Measurements from ENCODE around the gene HAGHL. TPM values are rescaled to one million over a fixed set of nuclear protein-coding genes. Genes with fewer than 3 reads are reported as not detected.

HAGHL gene
- total and polyA plus RNA-seq, 2 donors from 2014 or later: 7.5 to 18.0 TPM

DNA sequence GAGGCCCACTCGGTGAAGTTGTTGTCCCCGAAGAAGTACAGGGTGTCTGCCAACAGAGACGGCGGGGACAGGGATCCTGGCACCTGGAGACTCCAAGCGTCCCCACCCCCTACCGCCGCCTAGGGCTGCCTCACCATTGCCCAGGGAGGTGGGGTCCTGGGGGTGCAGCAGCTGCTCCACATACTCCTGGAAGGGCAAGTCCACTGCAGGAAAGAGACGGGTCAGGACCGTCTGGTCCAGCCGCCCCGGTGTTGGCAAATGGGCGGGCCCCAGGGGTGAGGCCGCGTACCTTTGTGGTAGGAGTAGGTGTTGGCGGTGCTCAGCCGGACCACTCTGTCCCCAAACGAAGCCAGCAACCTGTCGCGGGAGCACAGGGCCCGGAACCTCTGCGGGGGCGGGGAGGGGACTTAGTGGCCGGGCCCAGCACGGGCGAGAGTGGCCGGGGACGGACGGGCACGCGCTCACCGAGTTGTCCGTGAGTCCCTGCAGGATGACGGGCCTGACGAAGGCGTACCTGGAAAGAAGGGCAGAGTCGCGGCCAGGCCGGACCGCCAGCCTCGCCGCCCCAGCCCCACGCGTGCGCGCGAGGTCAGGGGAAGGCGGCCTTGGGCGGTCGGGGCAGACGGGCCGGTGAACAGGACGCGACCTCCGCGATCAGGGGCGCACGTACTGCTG lies 43.4 kb upstream of the HAGHL start:
- no peaks in the 10 kb centered on the region for H3K27me3 ChIP-seq (ENCODE audit: control insufficient read depth, insufficient read depth, low read length)
- no peak overlapping the region for H3K27ac ChIP-seq (ENCODE audit: low read depth in 2 of 2, low read length in 2 of 2)
- peaks cover 5 to 22% (median 8%) of the 10 kb centered on the region in 3 donors for H3K36me3 ChIP-seq (ENCODE audit: control insufficient read depth in 2 of 3, insufficient read depth in 3 of 3, low read length in 3 of 3)
- FAIRE-seq (no peak), DNase-seq (no peak)
- intact Hi-C loops (cut with DNase I): no loop called here
- H3K9ac ChIP-seq (ENCODE audit: low read length in 3 of 3): peak overlapping the region in 1 of 3 donors; percentile 61
- H3K9me3 ChIP-seq (ENCODE audit: control insufficient read depth in 2 of 3, insufficient read depth in 1 of 3, low read length in 3 of 3): no peaks in the 10 kb centered on the region
- TF ChIP-seq, protein P1, sequence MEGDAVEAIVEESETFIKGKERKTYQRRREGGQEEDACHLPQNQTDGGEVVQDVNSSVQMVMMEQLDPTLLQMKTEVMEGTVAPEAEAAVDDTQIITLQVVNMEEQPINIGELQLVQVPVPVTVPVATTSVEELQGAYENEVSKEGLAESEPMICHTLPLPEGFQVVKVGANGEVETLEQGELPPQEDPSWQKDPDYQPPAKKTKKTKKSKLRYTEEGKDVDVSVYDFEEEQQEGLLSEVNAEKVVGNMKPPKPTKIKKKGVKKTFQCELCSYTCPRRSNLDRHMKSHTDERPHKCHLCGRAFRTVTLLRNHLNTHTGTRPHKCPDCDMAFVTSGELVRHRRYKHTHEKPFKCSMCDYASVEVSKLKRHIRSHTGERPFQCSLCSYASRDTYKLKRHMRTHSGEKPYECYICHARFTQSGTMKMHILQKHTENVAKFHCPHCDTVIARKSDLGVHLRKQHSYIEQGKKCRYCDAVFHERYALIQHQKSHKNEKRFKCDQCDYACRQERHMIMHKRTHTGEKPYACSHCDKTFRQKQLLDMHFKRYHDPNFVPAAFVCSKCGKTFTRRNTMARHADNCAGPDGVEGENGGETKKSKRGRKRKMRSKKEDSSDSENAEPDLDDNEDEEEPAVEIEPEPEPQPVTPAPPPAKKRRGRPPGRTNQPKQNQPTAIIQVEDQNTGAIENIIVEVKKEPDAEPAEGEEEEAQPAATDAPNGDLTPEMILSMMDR (IDR thresholded peaks at IDR 0.05; ENCODE audit: borderline replicate concordance, extremely low read depth, insufficient read depth): no peak
- H3K4me1 ChIP-seq (ENCODE audit: control insufficient read depth in 2 of 3, insufficient read depth in 2 of 3, low read depth in 1 of 3, low read length in 3 of 3): peaks cover 0 to 42% (median 12%) of the 10 kb centered on the region in 3 donors
- peak overlapping the region; percentile 24 to 73 (median 56) for H3K4me3 ChIP-seq (ENCODE audit: low read length in 3 of 3)

DNA sequence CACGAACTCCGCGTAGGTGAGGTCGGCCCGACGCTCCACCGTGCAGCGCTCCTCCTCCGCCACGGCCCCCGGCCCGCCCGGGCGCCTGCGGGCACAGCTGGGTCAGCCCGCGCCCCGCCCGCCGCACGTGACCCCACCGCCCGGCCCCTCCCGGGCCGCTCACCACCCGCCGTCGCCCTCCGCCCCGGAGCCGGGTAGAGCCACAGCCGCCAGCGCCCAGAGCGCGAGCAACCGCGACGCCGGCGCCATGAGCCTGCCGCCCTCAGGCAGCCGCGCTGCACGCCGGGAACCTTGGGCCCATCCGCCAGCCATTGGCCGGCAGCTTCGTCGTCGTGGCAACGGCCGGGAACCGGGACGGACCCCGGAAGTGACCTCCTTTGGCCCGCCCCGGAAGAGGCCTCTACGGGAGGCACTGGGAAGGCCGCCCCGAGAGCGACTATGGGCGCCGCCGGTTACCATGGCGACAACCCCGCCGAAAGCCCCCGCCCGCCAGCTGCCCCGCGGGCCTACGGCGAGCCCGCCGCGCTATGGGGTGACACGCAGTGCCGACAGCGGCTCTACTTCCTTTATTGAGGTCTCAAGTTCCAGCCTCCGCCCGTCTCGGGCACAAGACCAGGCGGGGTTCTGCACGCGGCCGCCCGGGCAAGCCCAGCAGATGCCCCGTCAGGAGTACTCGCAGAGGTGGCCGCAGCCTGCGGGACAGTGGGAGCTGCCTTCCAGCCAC lies 42.7 kb upstream of the HAGHL start, which contains the start of gene JMJD8:
Gene JMJD8 (minus strand): TSS at position 264 of the 724 bp plus-strand sequence. CDS start 15 bp downstream, at position 249.
- no peak for FAIRE-seq
- H3K27ac ChIP-seq (ENCODE audit: low read depth in 2 of 2, low read length in 2 of 2): peak within 1 kb of the TSS; percentile 59 to 71
- H3K4me3 ChIP-seq (ENCODE audit: low read length in 3 of 3): peak within 1 kb of the TSS; percentile 24 to 73 (median 56)
- peak; percentile 97 to 99 (median 98) for DNase-seq
- H3K9me3 ChIP-seq (ENCODE audit: control insufficient read depth in 2 of 3, insufficient read depth in 1 of 3, low read length in 3 of 3): no peaks in the 10 kb centered on the region
- H3K36me3 ChIP-seq (ENCODE audit: control insufficient read depth in 2 of 3, insufficient read depth in 3 of 3, low read length in 3 of 3): peaks cover 5 to 22% (median 8%) of the 10 kb centered on the region in 3 donors
- peaks cover 0 to 45% (median 12%) of the 10 kb centered on the region in 3 donors for H3K4me1 ChIP-seq (ENCODE audit: control insufficient read depth in 2 of 3, insufficient read depth in 2 of 3, low read depth in 1 of 3, low read length in 3 of 3)
- TF ChIP-seq, protein P1 (IDR thresholded peaks at IDR 0.05; ENCODE audit: borderline replicate concordance, extremely low read depth, insufficient read depth): no peak
- intact Hi-C loops (cut with DNase I): no loop called here
- H3K27me3 ChIP-seq (ENCODE audit: control insufficient read depth, insufficient read depth, low read length): no peaks in the 10 kb centered on the region
- peak within 1 kb of the TSS in 1 of 3 donors; percentile 61 for H3K9ac ChIP-seq (ENCODE audit: low read length in 3 of 3)

DNA sequence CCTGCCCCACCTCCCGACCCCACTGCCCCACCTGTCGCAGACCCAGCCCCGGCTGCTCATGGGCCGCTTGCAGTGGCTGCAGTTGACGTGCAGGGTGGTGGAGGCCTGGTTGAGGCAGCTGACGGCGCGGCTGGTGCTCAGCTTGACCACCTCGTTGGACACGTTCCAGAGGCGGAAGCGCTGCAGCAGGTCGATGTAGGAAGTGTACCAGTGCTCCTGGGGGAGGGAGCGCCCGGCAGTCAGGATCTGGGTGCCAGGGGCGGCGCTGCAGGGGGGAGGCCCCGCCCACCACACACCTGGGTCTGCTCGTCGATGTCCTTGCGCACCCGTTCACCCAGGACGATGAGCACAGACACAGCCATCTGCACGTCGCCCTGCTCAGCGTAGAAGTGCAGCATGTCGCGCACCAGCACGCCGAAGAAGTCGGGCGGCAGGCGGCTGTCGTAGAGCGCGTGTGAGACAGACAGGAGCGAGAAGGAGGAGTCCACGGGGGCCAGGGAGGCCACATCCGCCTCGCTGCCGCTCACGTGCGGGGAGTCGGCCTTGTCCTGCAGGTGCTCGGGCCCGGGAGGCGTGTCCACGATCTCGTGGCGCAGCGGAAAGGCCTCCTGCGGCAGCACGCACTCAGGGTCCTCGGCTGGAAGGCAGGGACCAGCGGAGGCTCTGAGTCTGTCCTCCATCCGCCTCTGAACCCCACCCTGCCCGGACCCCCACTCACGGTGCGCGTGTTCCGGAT lies 41.8 kb upstream of the HAGHL start:
- Histone ChIP-seq H3K4me1 (ENCODE audit: control insufficient read depth in 2 of 3, insufficient read depth in 2 of 3, low read depth in 1 of 3, low read length in 3 of 3) (peaks cover 0 to 49% (median 12%) of the 10 kb centered on the region in 3 donors), H3K4me3 (ENCODE audit: low read length in 3 of 3) (no peak overlapping the region), H3K9me3 (ENCODE audit: control insufficient read depth in 2 of 3, insufficient read depth in 1 of 3, low read length in 3 of 3) (no peaks in the 10 kb centered on the region), H3K9ac (ENCODE audit: low read length in 3 of 3) (no peak overlapping the region), H3K27ac (ENCODE audit: low read depth in 2 of 2, low read length in 2 of 2) (no peak overlapping the region), H3K36me3 (ENCODE audit: control insufficient read depth in 2 of 3, insufficient read depth in 3 of 3, low read length in 3 of 3) (peaks cover 5 to 22% (median 8%) of the 10 kb centered on the region in 3 donors), H3K27me3 (ENCODE audit: control insufficient read depth, insufficient read depth, low read length) (no peaks in the 10 kb centered on the region)
- DNase-seq: no peak
- TF ChIP-seq, protein P1 (IDR thresholded peaks at IDR 0.05; ENCODE audit: borderline replicate concordance, extremely low read depth, insufficient read depth): no peak
- intact Hi-C loops (cut with DNase I): no loop called here
- no peak for FAIRE-seq
